A172 (cell line): ENCODE measurements around the gene ABCD1. TPM values are rescaled to one million over a fixed set of nuclear protein-coding genes. Genes with fewer than 3 reads are reported as not detected.

Source experiments
- DNase-seq: peaks from one replicate; pipeline ENCODE4 v3.0.0-alpha.2; 2015; ENCODE audit warnings: low spot score
- total RNA-seq: library from RNA; depleted of rRNA; stranded (reverse); fragments of >200 nt; shearing (Covaris generic); gene quantifications from 2 replicates; pipeline ENCODE4 v1.2.3, GENCODE V29; 2014

ABCD1 gene
- total RNA-seq, 1 experiment from 2014 or later, result 44.7 TPM

- no peak for DNase-seq
These were observed 49.3 kb downstream of the ABCD1 start for GRCh38 chrX:153773741-153774575.

- DNase-seq, result no peak
These were observed 50.1 kb downstream of the ABCD1 start for GRCh38 chrX:153774576-153775292.

GRCh38 chrX:153775293-153776119, 50.9 kb downstream of the ABCD1 start:
- DNase-seq, result no peak

GRCh38 chrX:153776120-153776599, 51.5 kb downstream of the ABCD1 start:
- DNase-seq, result no peak

- DNase-seq, result no peak
These were observed 52.0 kb downstream of the ABCD1 start for GRCh38 chrX:153776611-153777045.

GRCh38 chrX:153777261-153778090, 52.8 kb downstream of the ABCD1 start:
- DNase-seq, result no peak

GRCh38 chrX:153778181-153778580, 53.5 kb downstream of the ABCD1 start:
- DNase-seq, result no peak

- no peak for DNase-seq
These were observed 54.0 kb downstream of the ABCD1 start for GRCh38 chrX:153778684-153779101.

- no peak for DNase-seq
These were observed 55.4 kb downstream of the ABCD1 start for GRCh38 chrX:153779891-153780677.

GRCh38 chrX:153780678-153781427, 56.2 kb downstream of the ABCD1 start, which contains the start of gene SRPK3:
TSS of gene SRPK3 (plus strand) at chrX:153781041. CDS start at chrX:153781087, 46 bp downstream.
- DNase-seq, result peak; percentile 41

- no peak for DNase-seq
These were observed 56.9 kb downstream of the ABCD1 start for GRCh38 chrX:153781428-153782047.

GRCh38 chrX:153782313-153782712, 57.7 kb downstream of the ABCD1 start:
- DNase-seq, result no peak

GRCh38 chrX:153782871-153783270, 58.2 kb downstream of the ABCD1 start:
- no peak for DNase-seq

GRCh38 chrX:153783378-153784013, 58.8 kb downstream of the ABCD1 start:
- no peak for DNase-seq

GRCh38 chrX:153784325-153784967, 59.8 kb downstream of the ABCD1 start:
- DNase-seq, result no peak

- no peak for DNase-seq
These were observed 62.0 kb downstream of the ABCD1 start for GRCh38 chrX:153786669-153787068.

GRCh38 chrX:153789654-153790053, 65.0 kb downstream of the ABCD1 start:
- no peak for DNase-seq
